Central memory CD8-positive, alpha-beta T cell (primary cell): ENCODE results near the gene TCF12.

Source experiments
- ATAC-seq: fragments of 150-1000 bp; cut with Tn5 transposase; replicated peaks from 2 replicates; pipeline ENCODE4 v1.10.0; 2022; ENCODE audit warnings: mild to moderate bottlenecking, moderate FRiP score, moderate number of reproducible peaks; ENCODE audit not compliant: poor library complexity, severe bottlenecking; ENCODE audit errors: extremely low read depth
- DNase-seq, 2 donors: peaks; one replicate each; pipeline ENCODE4 v3.0.0; 2021; ENCODE audit warnings: low spot score in 2 of 2
- H3K27ac Mint-ChIP-seq: one replicate; pipeline ENCODE4 v1.8.0; 2022; ENCODE audit warnings: low read depth, mild to moderate bottlenecking, moderate library complexity, mixed read lengths
- H3K27me3 Mint-ChIP-seq: one replicate; pipeline ENCODE4 v1.8.0; 2022; ENCODE audit warnings: mixed read lengths
- H3K36me3 Mint-ChIP-seq: one replicate; pipeline ENCODE4 v1.8.0; 2022; ENCODE audit warnings: mild to moderate bottlenecking, moderate library complexity, mixed read lengths; ENCODE audit not compliant: insufficient read depth
- H3K4me1 Mint-ChIP-seq: one replicate; pipeline ENCODE4 v1.8.0; 2022; ENCODE audit warnings: mixed read lengths
- H3K4me3 Mint-ChIP-seq: one replicate; pipeline ENCODE4 v1.8.0; 2022; ENCODE audit warnings: mild to moderate bottlenecking, moderate library complexity, mixed read lengths
- H3K9me3 Mint-ChIP-seq: one replicate; pipeline ENCODE4 v1.8.0; 2022; ENCODE audit warnings: mixed read lengths

The TCF12 gene

GRCh38 chr15:57312318-57313133 lies 394.1 kb downstream of the TCF12 start:
- Mint-ChIP-seq H3K9me3 (no peaks in the 10 kb centered on the region), H3K27ac (no peak overlapping the region), H3K27me3 (peaks cover 46% of the 10 kb centered on the region), H3K4me3 (no peak overlapping the region), H3K4me1 (no peaks in the 10 kb centered on the region), H3K36me3 (no peaks in the 10 kb centered on the region)
- ATAC-seq: no peak
- no peak for DNase-seq

GRCh38 chr15:57313134-57313483 lies 394.7 kb downstream of the TCF12 start:
- H3K27ac Mint-ChIP-seq: no peak overlapping the region
- DNase-seq (no peak), ATAC-seq (no peak)
- H3K36me3 Mint-ChIP-seq: no peaks in the 10 kb centered on the region
- peaks cover 42% of the 10 kb centered on the region for H3K27me3 Mint-ChIP-seq
- H3K4me3 Mint-ChIP-seq: no peak overlapping the region
- no peaks in the 10 kb centered on the region for H3K9me3 Mint-ChIP-seq
- no peaks in the 10 kb centered on the region for H3K4me1 Mint-ChIP-seq

- no peak for DNase-seq
- no peaks in the 10 kb centered on the region for H3K36me3 Mint-ChIP-seq
- no peaks in the 10 kb centered on the region for H3K4me1 Mint-ChIP-seq
- H3K27ac Mint-ChIP-seq: no peak overlapping the region
- H3K27me3 Mint-ChIP-seq: peaks cover 38% of the 10 kb centered on the region
- ATAC-seq: no peak
- H3K4me3 Mint-ChIP-seq: no peak overlapping the region
- H3K9me3 Mint-ChIP-seq: no peaks in the 10 kb centered on the region
Measured at GRCh38 chr15:57314221-57314620, 395.8 kb downstream of the TCF12 start.

GRCh38 chr15:57316451-57316850 lies 398.0 kb downstream of the TCF12 start:
- H3K4me1 Mint-ChIP-seq: no peaks in the 10 kb centered on the region
- no peaks in the 10 kb centered on the region for H3K9me3 Mint-ChIP-seq
- no peak for ATAC-seq
- H3K27me3 Mint-ChIP-seq: peaks cover 23% of the 10 kb centered on the region
- no peak overlapping the region for H3K4me3 Mint-ChIP-seq
- no peaks in the 10 kb centered on the region for H3K36me3 Mint-ChIP-seq
- no peak overlapping the region for H3K27ac Mint-ChIP-seq
- DNase-seq: no peak

GRCh38 chr15:57319226-57319918 lies 400.9 kb downstream of the TCF12 start:
- Mint-ChIP-seq H3K27me3 (peaks cover 9% of the 10 kb centered on the region), H3K4me3 (no peak overlapping the region), H3K27ac (no peak overlapping the region), H3K36me3 (no peaks in the 10 kb centered on the region), H3K4me1 (no peaks in the 10 kb centered on the region), H3K9me3 (no peaks in the 10 kb centered on the region)
- DNase-seq: no peak
- no peak for ATAC-seq

GRCh38 chr15:57319919-57320560 lies 401.6 kb downstream of the TCF12 start:
- Mint-ChIP-seq H3K36me3 (no peaks in the 10 kb centered on the region), H3K27ac (no peak overlapping the region)

GRCh38 chr15:57320631-57321220 lies 402.3 kb downstream of the TCF12 start:
- ATAC-seq (no peak), DNase-seq (no peak)
- Mint-ChIP-seq H3K4me1 (no peaks in the 10 kb centered on the region), H3K4me3 (no peak overlapping the region), H3K9me3 (no peaks in the 10 kb centered on the region), H3K27ac (no peak overlapping the region), H3K36me3 (no peaks in the 10 kb centered on the region), H3K27me3 (no peaks in the 10 kb centered on the region)

More at GRCh38 chr15:57319919-57320560, 401.6 kb downstream of the TCF12 start:
- Mint-ChIP-seq H3K27me3 (peaks cover 5% of the 10 kb centered on the region), H3K4me1 (no peaks in the 10 kb centered on the region), H3K4me3 (no peak overlapping the region), H3K9me3 (no peaks in the 10 kb centered on the region)
- DNase-seq: no peak
- no peak for ATAC-seq

GRCh38 chr15:57321485-57321884 lies 403.0 kb downstream of the TCF12 start:
- Mint-ChIP-seq H3K36me3 (no peaks in the 10 kb centered on the region), H3K4me1 (no peaks in the 10 kb centered on the region), H3K27me3 (no peaks in the 10 kb centered on the region), H3K27ac (no peak overlapping the region), H3K9me3 (no peaks in the 10 kb centered on the region), H3K4me3 (no peak overlapping the region)
- DNase-seq (no peak), ATAC-seq (no peak)

GRCh38 chr15:57321973-57322601 lies 403.6 kb downstream of the TCF12 start:
- no peak for ATAC-seq
- no peaks in the 10 kb centered on the region for H3K36me3 Mint-ChIP-seq
- no peak overlapping the region for H3K27ac Mint-ChIP-seq
- H3K4me3 Mint-ChIP-seq: no peak overlapping the region
- DNase-seq: no peak
- no peaks in the 10 kb centered on the region for H3K9me3 Mint-ChIP-seq
- no peaks in the 10 kb centered on the region for H3K4me1 Mint-ChIP-seq
- no peaks in the 10 kb centered on the region for H3K27me3 Mint-ChIP-seq

- no peaks in the 10 kb centered on the region for H3K9me3 Mint-ChIP-seq
- H3K36me3 Mint-ChIP-seq: no peaks in the 10 kb centered on the region
- ATAC-seq (no peak), DNase-seq (no peak)
- no peaks in the 10 kb centered on the region for H3K4me1 Mint-ChIP-seq
- H3K4me3 Mint-ChIP-seq: no peak overlapping the region
- no peak overlapping the region for H3K27ac Mint-ChIP-seq
- no peaks in the 10 kb centered on the region for H3K27me3 Mint-ChIP-seq
Measured at GRCh38 chr15:57322602-57323250, 404.3 kb downstream of the TCF12 start.

GRCh38 chr15:57323299-57323805 lies 404.9 kb downstream of the TCF12 start:
- DNase-seq (no peak), ATAC-seq (no peak)
- Mint-ChIP-seq H3K4me3 (no peak overlapping the region), H3K4me1 (no peaks in the 10 kb centered on the region), H3K36me3 (no peaks in the 10 kb centered on the region), H3K9me3 (no peaks in the 10 kb centered on the region), H3K27me3 (peaks cover 2% of the 10 kb centered on the region), H3K27ac (no peak overlapping the region)
